ENCODE measurements around the gene TUBD1. TPM values are rescaled to one million over a fixed set of nuclear protein-coding genes. Genes with fewer than 3 reads are reported as not detected.
A peak's percentile ranks its signal among the peaks of the same experiment; 100 is the strongest.

TUBD1 gene
- total and polyA plus RNA-seq, 2 of the 13 experiments (the other 11 are each of a cell fraction or from before 2014, with no cell fraction given), result 18.2 to 25.9 TPM

- TF ChIP-seq ZNF597 (CRISPR knock-in tag; IDR thresholded peaks at IDR 0.05) (peak; percentile 75; the same call in 1 of the 2 replicates), REST (IDR thresholded peaks at IDR 0.05; ENCODE audit: borderline replicate concordance in 1 of 2, low read depth in 1 of 2, low read length in 2 of 2) (peak in 1 of 2 experiments; percentile 65; a peak in 1 of 4 replicates), NFATC3 (CRISPR knock-in tag; IDR thresholded peaks at IDR 0.05) (peak; percentile 21; the same call in 1 of the 2 replicates), HOXD1 (CRISPR knock-in tag; IDR thresholded peaks at IDR 0.05) (peak; percentile 91), NAIF1 (CRISPR knock-in tag; IDR thresholded peaks at IDR 0.05; ENCODE audit: borderline replicate concordance) (peak; percentile 91), KLF13 (CRISPR knock-in tag; IDR thresholded peaks at IDR 0.05) (no peak), IKZF5 (CRISPR knock-in tag; IDR thresholded peaks at IDR 0.05) (peak; percentile 67), MTERF4 (CRISPR knock-in tag; IDR thresholded peaks at IDR 0.05) (0 out of 2 replicates have a peak, but pooled peaks have one; percentile 89), ATRX (CRISPR knock-in tag; IDR thresholded peaks at IDR 0.05; ENCODE audit: borderline replicate concordance) (no peak), MXI1 (IDR thresholded peaks at IDR 0.05; ENCODE audit: borderline replicate concordance, low read depth, low read length) (peak; percentile 83; the same call in 1 of the 3 replicates), ZBTB33 (CRISPR knock-in tag; IDR thresholded peaks at IDR 0.05) (peak; percentile 53; the same call in 1 of the 2 replicates), PPARG (CRISPR knock-in tag; conservative IDR thresholded peaks at IDR 0.05) (peak; percentile 52; the same call in 1 of the 2 replicates), MEF2D (CRISPR knock-in tag; IDR thresholded peaks at IDR 0.05) (peak; percentile 85; the same call in 1 of the 2 replicates), HDAC6 (IDR thresholded peaks at IDR 0.05; ENCODE audit: low read depth, low read length) (no peak), ATF5 (CRISPR knock-in tag; IDR thresholded peaks at IDR 0.05; ENCODE audit: low read depth) (peak; percentile 52; the same call in 1 of the 2 replicates), ATF7 (IDR thresholded peaks at IDR 0.05) (no peak), ATF7 (CRISPR knock-in tag; IDR thresholded peaks at IDR 0.05) (peak; percentile 74), JARID2 (CRISPR knock-in tag; IDR thresholded peaks at IDR 0.05; ENCODE audit: insufficient replicate concordance) (no peak)
Measured at GRCh38 chr17:59892924-59893675, at the start of gene TUBD1, which contains the start of gene RPS6KB1 (continued).
